Nephron progenitor cell (in vitro differentiated cells): ENCODE data around the gene TSPAN15.
A peak's percentile ranks its signal among the peaks of the same experiment; 100 is the strongest.

Source experiments
- DNase-seq: peaks from one replicate; pipeline ENCODE4 v3.0.0; 2021
- H3K27ac Mint-ChIP-seq: 2 replicates; pipeline ENCODE4 v1.8.0; 2021; ENCODE audit warnings: mild to moderate bottlenecking, moderate library complexity, mixed read lengths
- H3K27me3 Mint-ChIP-seq: 2 replicates; pipeline ENCODE4 v1.8.0; 2021; ENCODE audit warnings: mild to moderate bottlenecking, low read depth, mixed read lengths; ENCODE audit not compliant: poor library complexity
- H3K36me3 Mint-ChIP-seq: 2 replicates; pipeline ENCODE4 v1.8.0; 2021; ENCODE audit warnings: low read depth, mixed read lengths
- H3K4me1 Mint-ChIP-seq: 2 replicates; pipeline ENCODE4 v1.8.0; 2021; ENCODE audit warnings: mixed read lengths
- H3K4me3 Mint-ChIP-seq: 2 replicates; pipeline ENCODE4 v1.8.0; 2021; ENCODE audit warnings: mild to moderate bottlenecking, moderate library complexity, mixed read lengths
- H3K9me3 Mint-ChIP-seq: 2 replicates; pipeline ENCODE4 v1.8.0; 2021; ENCODE audit warnings: mild to moderate bottlenecking, moderate library complexity, mixed read lengths
- TF ChIP-seq, protein P1 (sequence below): fragments of 200-600 bp; sonication (generic); IDR thresholded peaks from 2 replicates; pipeline ENCODE4 v1.5.0; 2021; ENCODE audit warnings: antibody characterized with exemption

Gene TSPAN15

DNA sequence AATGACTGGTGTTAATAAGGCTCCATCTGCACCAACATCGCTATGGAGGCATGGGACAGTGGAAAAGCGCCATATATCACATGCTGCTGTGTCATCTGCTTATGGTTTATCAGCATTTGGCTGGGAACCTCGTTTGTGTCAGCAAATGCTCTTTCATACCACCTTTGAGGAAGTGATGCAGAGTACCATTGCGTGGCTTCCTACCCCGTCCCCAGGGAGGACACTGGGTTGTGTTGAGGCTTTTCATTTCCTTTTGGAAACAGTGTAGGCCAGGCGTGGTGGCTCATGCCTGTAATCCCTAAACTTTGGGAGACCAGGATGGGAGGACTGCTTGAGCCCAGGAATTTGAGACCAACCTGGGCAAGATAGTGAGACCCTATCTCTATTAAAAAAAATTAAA is 41.3 kb upstream of the TSPAN15 start:
- Mint-ChIP-seq H3K9me3 (no peaks in the 10 kb centered on the region), H3K27me3 (peaks cover 20% of the 10 kb centered on the region), H3K4me3 (no peak overlapping the region), H3K36me3 (no peaks in the 10 kb centered on the region), H3K4me1 (peaks cover 37% of the 10 kb centered on the region), H3K27ac (no peak overlapping the region)
- DNase-seq: no peak
- TF ChIP-seq, protein P1, sequence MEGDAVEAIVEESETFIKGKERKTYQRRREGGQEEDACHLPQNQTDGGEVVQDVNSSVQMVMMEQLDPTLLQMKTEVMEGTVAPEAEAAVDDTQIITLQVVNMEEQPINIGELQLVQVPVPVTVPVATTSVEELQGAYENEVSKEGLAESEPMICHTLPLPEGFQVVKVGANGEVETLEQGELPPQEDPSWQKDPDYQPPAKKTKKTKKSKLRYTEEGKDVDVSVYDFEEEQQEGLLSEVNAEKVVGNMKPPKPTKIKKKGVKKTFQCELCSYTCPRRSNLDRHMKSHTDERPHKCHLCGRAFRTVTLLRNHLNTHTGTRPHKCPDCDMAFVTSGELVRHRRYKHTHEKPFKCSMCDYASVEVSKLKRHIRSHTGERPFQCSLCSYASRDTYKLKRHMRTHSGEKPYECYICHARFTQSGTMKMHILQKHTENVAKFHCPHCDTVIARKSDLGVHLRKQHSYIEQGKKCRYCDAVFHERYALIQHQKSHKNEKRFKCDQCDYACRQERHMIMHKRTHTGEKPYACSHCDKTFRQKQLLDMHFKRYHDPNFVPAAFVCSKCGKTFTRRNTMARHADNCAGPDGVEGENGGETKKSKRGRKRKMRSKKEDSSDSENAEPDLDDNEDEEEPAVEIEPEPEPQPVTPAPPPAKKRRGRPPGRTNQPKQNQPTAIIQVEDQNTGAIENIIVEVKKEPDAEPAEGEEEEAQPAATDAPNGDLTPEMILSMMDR: no peak

DNA sequence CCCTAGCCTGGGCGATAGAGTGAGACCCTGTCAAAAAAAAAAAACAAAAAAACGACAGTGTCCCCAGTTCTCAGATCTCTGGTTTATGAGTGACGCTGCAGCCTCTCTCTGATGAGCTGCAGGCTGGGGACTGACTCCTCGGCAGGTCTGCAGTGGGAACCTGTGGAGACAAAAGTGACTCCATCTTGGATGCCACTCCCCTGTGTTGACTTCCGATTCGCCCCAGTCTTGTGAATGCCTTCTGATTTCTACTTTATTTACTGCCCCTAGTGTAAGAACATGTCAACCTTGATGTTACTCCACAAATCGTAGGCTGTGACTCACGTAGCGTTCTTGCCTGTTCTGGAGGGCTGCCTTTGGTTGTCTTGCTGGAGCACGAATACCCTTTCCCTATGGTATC is 40.8 kb upstream of the TSPAN15 start:
- Mint-ChIP-seq H3K4me3 (no peak overlapping the region), H3K27ac (no peak overlapping the region), H3K36me3 (no peaks in the 10 kb centered on the region), H3K27me3 (peaks cover 20% of the 10 kb centered on the region), H3K4me1 (peaks cover 32% of the 10 kb centered on the region), H3K9me3 (no peaks in the 10 kb centered on the region)
- TF ChIP-seq, protein P1: no peak
- no peak for DNase-seq

DNA sequence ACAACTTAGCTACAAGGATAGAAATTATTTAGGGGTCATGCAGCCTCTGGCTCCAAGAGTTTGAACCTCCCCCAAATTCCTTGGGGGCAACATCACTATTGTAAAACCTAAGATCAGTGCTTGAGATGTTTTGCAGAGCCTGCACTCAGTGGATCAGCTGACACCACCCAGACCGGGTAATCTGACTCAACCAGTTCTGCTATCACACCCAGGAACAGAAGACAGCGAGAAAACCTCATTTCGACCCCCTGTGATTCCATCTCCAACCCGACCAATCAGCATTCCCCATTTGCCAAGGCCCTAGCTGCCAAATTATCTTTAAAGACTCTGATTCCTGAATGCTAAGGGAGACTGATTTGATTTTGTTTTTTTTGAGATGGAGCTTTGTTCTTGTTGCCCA is 39.8 kb upstream of the TSPAN15 start:
- no peaks in the 10 kb centered on the region for H3K36me3 Mint-ChIP-seq
- H3K27ac Mint-ChIP-seq: no peak overlapping the region
- DNase-seq: no peak
- TF ChIP-seq, protein P1: no peak
- H3K4me1 Mint-ChIP-seq: peaks cover 27% of the 10 kb centered on the region
- H3K27me3 Mint-ChIP-seq: peaks cover 20% of the 10 kb centered on the region
- H3K4me3 Mint-ChIP-seq: no peak overlapping the region
- no peaks in the 10 kb centered on the region for H3K9me3 Mint-ChIP-seq

DNA sequence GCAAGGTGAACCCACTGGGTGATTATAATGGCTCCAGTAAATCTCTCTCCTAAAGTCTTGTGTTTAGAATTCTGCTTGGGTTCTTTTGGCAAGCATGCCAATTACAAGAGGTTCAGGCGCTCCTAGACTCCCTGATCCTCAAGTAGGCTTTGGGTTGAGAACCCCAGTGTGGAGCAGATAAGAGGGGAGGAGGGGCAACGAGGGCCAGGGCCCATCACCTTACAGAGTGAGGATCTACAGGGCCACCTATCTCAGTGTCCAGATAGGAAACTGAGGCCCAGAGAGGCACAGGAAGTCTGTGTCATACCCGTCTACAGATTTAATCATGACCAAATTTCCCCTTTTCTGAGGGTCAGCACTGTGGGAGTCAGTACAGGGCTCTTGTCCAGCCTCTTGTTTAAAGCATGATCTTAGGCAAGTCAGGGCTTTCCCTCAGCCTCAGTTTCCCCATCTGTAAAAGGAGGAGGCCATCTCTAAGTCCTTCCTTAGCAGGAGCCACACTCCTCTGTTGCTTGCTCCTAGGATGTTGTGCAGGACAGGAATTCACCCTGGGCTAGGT is 39.0 kb upstream of the TSPAN15 start:
- H3K4me1 Mint-ChIP-seq: peaks cover 26% of the 10 kb centered on the region
- H3K4me3 Mint-ChIP-seq: no peak overlapping the region
- DNase-seq: no peak
- peaks cover 18% of the 10 kb centered on the region for H3K27me3 Mint-ChIP-seq
- no peaks in the 10 kb centered on the region for H3K9me3 Mint-ChIP-seq
- TF ChIP-seq, protein P1: no peak
- no peaks in the 10 kb centered on the region for H3K36me3 Mint-ChIP-seq
- H3K27ac Mint-ChIP-seq: no peak overlapping the region

DNA sequence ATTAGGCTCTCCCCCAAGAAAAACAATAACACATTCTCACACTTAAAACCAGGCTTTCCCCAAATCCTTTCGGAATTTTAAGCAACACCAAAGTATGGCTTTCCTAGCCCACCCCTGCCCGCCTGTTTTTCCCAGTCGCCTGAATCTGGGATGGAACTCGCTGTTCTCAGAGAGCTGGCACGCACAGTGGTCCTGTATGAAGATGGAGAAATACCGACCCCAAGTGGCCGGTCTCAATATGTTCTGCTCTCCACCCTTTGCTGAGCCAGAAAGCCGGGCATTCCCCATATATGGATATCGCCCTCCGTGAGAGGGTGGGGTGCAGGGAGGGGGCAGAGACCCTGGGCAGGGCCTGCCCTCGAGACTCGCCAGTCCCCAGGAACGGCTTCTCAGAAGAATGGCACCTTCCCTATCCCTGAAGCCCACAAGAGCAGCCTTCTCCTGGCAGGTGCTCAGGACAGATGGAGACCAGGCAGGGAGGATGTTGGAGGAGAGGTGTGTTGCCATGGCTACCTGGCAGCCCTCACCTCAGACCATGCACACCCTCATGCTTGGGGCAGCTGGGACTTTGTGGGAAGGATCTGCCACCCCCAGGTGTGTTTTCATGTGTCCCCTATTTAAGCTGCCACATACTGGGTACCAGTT is 37.9 kb upstream of the TSPAN15 start:
- Mint-ChIP-seq H3K4me1 (peaks cover 26% of the 10 kb centered on the region), H3K27me3 (peaks cover 13% of the 10 kb centered on the region), H3K36me3 (no peaks in the 10 kb centered on the region), H3K27ac (no peak overlapping the region), H3K9me3 (no peaks in the 10 kb centered on the region), H3K4me3 (no peak overlapping the region)
- peak; percentile 58 for DNase-seq
- TF ChIP-seq, protein P1: peak; percentile 64
